PFSK-1 (cell line): ENCODE data around the gene KIF26A.

Source experiments
- FOXP2 ChIP-seq: optimal IDR thresholded peaks from 2 replicates; pipeline ENCODE3; 2011; ENCODE audit warnings: borderline replicate concordance, control low read depth, inconsistent platforms; ENCODE audit not compliant: insufficient read depth; ENCODE audit errors: extremely low read length, extremely low read depth
- POLR2AphosphoS5 ChIP-seq: IDR thresholded peaks from 2 replicates; pipeline ENCODE4 v1.6.1; 2012; ENCODE audit warnings: low read depth, mild to moderate bottlenecking, control low read depth, low read length, moderate library complexity
- REST ChIP-seq, 2 experiments: IDR thresholded peaks; 2 replicates each; pipeline versions ENCODE4 v1.6.1 to v1.8.0; 2011 to 2012; ENCODE audit warnings: low read depth in 2 of 2, low read length in 2 of 2, control low read depth in 1 of 2, inconsistent platforms in 1 of 2, mild to moderate bottlenecking in 1 of 2, moderate library complexity in 1 of 2; ENCODE audit not compliant: insufficient read depth in 1 of 2
- SIN3A ChIP-seq: IDR thresholded peaks from 2 replicates; pipeline ENCODE4 v1.6.1; 2012; ENCODE audit warnings: mild to moderate bottlenecking, low read length, moderate library complexity, borderline replicate concordance; ENCODE audit not compliant: insufficient read depth
- TAF1 ChIP-seq: IDR thresholded peaks from 2 replicates; pipeline ENCODE4 v1.6.1; 2012; ENCODE audit warnings: low read length, control low read depth, borderline replicate concordance; ENCODE audit not compliant: insufficient read depth

Gene KIF26A

GRCh38 chr14:104126753-104127152 is 11.6 kb upstream of the KIF26A start:
- TF ChIP-seq POLR2AphosphoS5 (no peak), TAF1 (no peak), FOXP2 (no peak), SIN3A (no peak), REST (IDR thresholded peaks at IDR 0.05; ENCODE audit: insufficient read depth in 1 of 2, low read depth in 2 of 2, low read length in 2 of 2) (no peak)

- TF ChIP-seq SIN3A (no peak), TAF1 (no peak), FOXP2 (no peak)
Observed at GRCh38 chr14:104128981-104129380, 9.4 kb upstream of the KIF26A start.

- TF ChIP-seq TAF1 (no peak), REST (IDR thresholded peaks at IDR 0.05; ENCODE audit: insufficient read depth in 1 of 2, low read depth in 2 of 2, low read length in 2 of 2) (no peak), SIN3A (no peak), POLR2AphosphoS5 (no peak), FOXP2 (no peak)
Observed at GRCh38 chr14:104129556-104129955, 8.8 kb upstream of the KIF26A start.

- no peak for TF ChIP-seq TAF1
- TF ChIP-seq POLR2AphosphoS5: no peak
- TF ChIP-seq FOXP2: no peak
- no peak for TF ChIP-seq SIN3A
- no peak for TF ChIP-seq REST (IDR thresholded peaks at IDR 0.05; ENCODE audit: insufficient read depth in 1 of 2, low read depth in 2 of 2, low read length in 2 of 2)
Observed at GRCh38 chr14:104130974-104131651, 7.3 kb upstream of the KIF26A start.

- no peak for TF ChIP-seq FOXP2
- TF ChIP-seq REST (IDR thresholded peaks at IDR 0.05; ENCODE audit: insufficient read depth in 1 of 2, low read depth in 2 of 2, low read length in 2 of 2): no peak
- TF ChIP-seq SIN3A: no peak
- no peak for TF ChIP-seq TAF1
- no peak for TF ChIP-seq POLR2AphosphoS5
Observed at GRCh38 chr14:104131968-104132732, 6.2 kb upstream of the KIF26A start.
